ENCODE data around the gene POLRMT. TPM values are rescaled to one million over a fixed set of nuclear protein-coding genes. Genes with fewer than 3 reads are reported as not detected.

POLRMT gene
- polyA plus RNA-seq, 1 donor (not counting 4 experiments of a cell fraction or from before 2014, with no cell fraction given), result 33.3 TPM

- H3K27me3 ChIP-seq (ENCODE audit: control insufficient read depth, extremely low read depth, insufficient read depth, low read length), result no peaks in the 10 kb centered on the region
- H3K4me1 ChIP-seq (ENCODE audit: control insufficient read depth, extremely low read depth, insufficient read depth, low read length), result peaks cover 8% of the 10 kb centered on the region
- DNase-seq (ENCODE audit: low read depth, low spot score) (no peak), FAIRE-seq (no peak)
- no peak overlapping the region for H3K27ac ChIP-seq (ENCODE audit: control insufficient read depth, insufficient read depth, low read length)
- H3K4me3 ChIP-seq (ENCODE audit: control insufficient read depth in 2 of 3, extremely low read depth in 1 of 3, insufficient read depth in 2 of 3, low read depth in 1 of 3, low read length in 3 of 3), result no peak overlapping the region
- H3K9ac ChIP-seq (ENCODE audit: control insufficient read depth, extremely low read depth, insufficient read depth, low read length), result no peak overlapping the region
- no peaks in the 10 kb centered on the region for H3K9me1 ChIP-seq (ENCODE audit: control insufficient read depth, extremely low read depth, insufficient read depth, low read length)
- dilution Hi-C loops (cut with MboI; ENCODE audit: extremely low pct_ligation_motif_present, low sequenced_read_pairs), result no loop called here
- H3K79me2 ChIP-seq (ENCODE audit: control insufficient read depth, insufficient read depth, low read length), result peaks cover 50% of the 10 kb centered on the region
- TF ChIP-seq CTCF (optimal IDR thresholded peaks at IDR 0.05 in 1 of 3, IDR thresholded peaks at IDR 0.05 in 1 of 3, conservative IDR thresholded peaks at IDR 0.05 in 1 of 3; ENCODE audit: extremely low read depth in 1 of 3, insufficient read depth in 2 of 3, low read length in 3 of 3), result no peak
- TF ChIP-seq EZH2 (IDR thresholded peaks at IDR 0.05; ENCODE audit: low read length), result no peak
- peaks cover 54% of the 10 kb centered on the region for H4K20me1 ChIP-seq (ENCODE audit: control insufficient read depth, extremely low read depth, insufficient read depth, low read length)
- peaks cover 27 to 31% of the 10 kb centered on the region in 2 experiments for H3K36me3 ChIP-seq (ENCODE audit: control insufficient read depth in 2 of 2, extremely low read depth in 1 of 2, insufficient read depth in 2 of 2, low read length in 2 of 2)
- H2AFZ ChIP-seq (ENCODE audit: control insufficient read depth, low read length), result no peak overlapping the region
- no peak overlapping the region for H3K4me2 ChIP-seq (ENCODE audit: control insufficient read depth, extremely low read depth, insufficient read depth, low read depth, low read length)
- no peaks in the 10 kb centered on the region for H3K9me3 ChIP-seq (ENCODE audit: control insufficient read depth, low read depth, low read length)
Observed at GRCh38 chr19:581399-582111, 51.8 kb downstream of the POLRMT start.

GRCh38 chr19:580274-580835 lies 53.0 kb downstream of the POLRMT start:
- TF ChIP-seq EZH2 (IDR thresholded peaks at IDR 0.05; ENCODE audit: low read length) (no peak), CTCF (optimal IDR thresholded peaks at IDR 0.05 in 1 of 3, IDR thresholded peaks at IDR 0.05 in 1 of 3, conservative IDR thresholded peaks at IDR 0.05 in 1 of 3; ENCODE audit: extremely low read depth in 1 of 3, insufficient read depth in 2 of 3, low read length in 3 of 3) (no peak)
- FAIRE-seq, result no peak
- Histone ChIP-seq H3K9me1 (ENCODE audit: control insufficient read depth, extremely low read depth, insufficient read depth, low read length) (no peaks in the 10 kb centered on the region), H3K79me2 (ENCODE audit: control insufficient read depth, insufficient read depth, low read length) (peaks cover 61% of the 10 kb centered on the region), H3K4me2 (ENCODE audit: control insufficient read depth, extremely low read depth, insufficient read depth, low read depth, low read length) (no peak overlapping the region), H3K4me3 (ENCODE audit: control insufficient read depth in 2 of 3, extremely low read depth in 1 of 3, insufficient read depth in 2 of 3, low read depth in 1 of 3, low read length in 3 of 3) (no peak overlapping the region), H3K27me3 (ENCODE audit: control insufficient read depth, extremely low read depth, insufficient read depth, low read length) (no peaks in the 10 kb centered on the region), H4K20me1 (ENCODE audit: control insufficient read depth, extremely low read depth, insufficient read depth, low read length) (peaks cover 56% of the 10 kb centered on the region), H3K4me1 (ENCODE audit: control insufficient read depth, extremely low read depth, insufficient read depth, low read length) (peaks cover 18% of the 10 kb centered on the region), H2AFZ (ENCODE audit: control insufficient read depth, low read length) (no peak overlapping the region), H3K9me3 (ENCODE audit: control insufficient read depth, low read depth, low read length) (no peaks in the 10 kb centered on the region), H3K9ac (ENCODE audit: control insufficient read depth, extremely low read depth, insufficient read depth, low read length) (no peak overlapping the region), H3K27ac (ENCODE audit: control insufficient read depth, insufficient read depth, low read length) (no peak overlapping the region), H3K36me3 (ENCODE audit: control insufficient read depth in 2 of 2, extremely low read depth in 1 of 2, insufficient read depth in 2 of 2, low read length in 2 of 2) (peaks cover 27 to 31% of the 10 kb centered on the region in 2 experiments)
- no peak for DNase-seq (ENCODE audit: low read depth, low spot score)
- dilution Hi-C loops (cut with MboI; ENCODE audit: extremely low pct_ligation_motif_present, low sequenced_read_pairs), result no loop called here
